ENCODE measurements around the gene CMSS1. TPM values are rescaled to one million over a fixed set of nuclear protein-coding genes. Genes with fewer than 3 reads are reported as not detected.

CMSS1 gene
- total RNA-seq, 1 experiment from 2014 or later = 64.1 TPM

DNA sequence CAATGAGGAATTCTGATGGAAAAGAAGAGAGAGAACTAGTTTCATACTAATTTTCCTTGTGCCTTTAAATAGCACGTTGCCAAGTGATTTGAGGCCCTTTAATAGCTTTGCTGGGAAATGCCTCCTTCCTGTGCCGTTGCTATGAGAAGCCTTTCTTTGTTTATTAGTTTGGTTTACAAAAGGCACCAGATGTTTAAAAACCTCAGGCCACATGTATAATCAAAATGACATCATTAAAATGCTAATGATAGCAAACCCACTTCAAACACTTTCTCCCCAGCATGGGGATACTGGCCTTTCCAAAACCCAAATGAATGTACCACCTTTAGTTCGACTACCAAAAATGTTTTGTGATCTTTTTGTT is 393.1 kb downstream of the CMSS1 start:
- ATAC-seq (no peak), DNase-seq (ENCODE audit: low read depth, low spot score) (no peak)
- ChIA-PET POLR2A (interaction anchor here (0.6 kb wide), 1 partner anchor 140 kb away, joined by 5 read pairs; no protein-coding TSS in a partner anchor), CTCF (no interaction called here), RAD21 (ENCODE audit: low non-redundant PET in 1 of 2, low total read pairs in 2 of 2, uncharacterized antibody in 2 of 2, unreplicated experiment in 2 of 2) (no interaction called here)
- Histone ChIP-seq H4K20me1 (ENCODE audit: insufficient read depth) (no peaks in the 10 kb centered on the region), H3K4me1 (ENCODE audit: control insufficient read depth in 1 of 2, insufficient read depth in 2 of 2, low read length in 2 of 2) (no peaks in the 10 kb centered on the region), H3K36me3 (ENCODE audit: control insufficient read depth in 1 of 2, insufficient read depth in 2 of 2, low read length in 2 of 2) (no peaks in the 10 kb centered on the region), H3K79me2 (ENCODE audit: insufficient read depth, low read length) (no peaks in the 10 kb centered on the region), H3K27me3 (ENCODE audit: insufficient read depth, low read length) (no peaks in the 10 kb centered on the region), H3K9me3 (ENCODE audit: control insufficient read depth in 1 of 2, insufficient read depth in 1 of 2, low read depth in 1 of 2, low read length in 2 of 2) (no peaks in the 10 kb centered on the region), H3K4me3 (replicated peaks in 1 of 2; ENCODE audit: low read depth in 1 of 2, low read length in 2 of 2) (no peak overlapping the region), H3K27ac (ENCODE audit: low read depth, low read length) (no peak overlapping the region), H3K9ac (ENCODE audit: low read length) (no peak overlapping the region), H2AFZ (ENCODE audit: low read depth, low read length, poor library complexity, severe bottlenecking) (no peak overlapping the region), H3K9me2 (ENCODE audit: insufficient read depth) (no peaks in the 10 kb centered on the region), H3K4me2 (ENCODE audit: low read length) (no peak overlapping the region)
- intact Hi-C loops (cut with micrococcal nuclease) = no loop called here
- no TSS peak for BruUV-seq (replicated peaks)
- no peak for TF ChIP-seq EZH2phosphoT487 (IDR thresholded peaks at IDR 0.05; ENCODE audit: borderline replicate concordance)
- no peak for TF ChIP-seq ELF1 (IDR thresholded peaks at IDR 0.05; ENCODE audit: borderline replicate concordance, low read depth)
- no peak for TF ChIP-seq POLR2A (IDR thresholded peaks at IDR 0.05; ENCODE audit: borderline replicate concordance, extremely low read depth, insufficient read depth, insufficient read length)
- TF ChIP-seq TCF7L2 (IDR thresholded peaks at IDR 0.05; ENCODE audit: borderline replicate concordance, extremely low read depth, insufficient read depth, insufficient read length) = no peak
- TF ChIP-seq YY1 (IDR thresholded peaks at IDR 0.05; ENCODE audit: extremely low read depth, insufficient replicate concordance, low read depth, low read length) = no peak
- TF ChIP-seq, protein P1, sequence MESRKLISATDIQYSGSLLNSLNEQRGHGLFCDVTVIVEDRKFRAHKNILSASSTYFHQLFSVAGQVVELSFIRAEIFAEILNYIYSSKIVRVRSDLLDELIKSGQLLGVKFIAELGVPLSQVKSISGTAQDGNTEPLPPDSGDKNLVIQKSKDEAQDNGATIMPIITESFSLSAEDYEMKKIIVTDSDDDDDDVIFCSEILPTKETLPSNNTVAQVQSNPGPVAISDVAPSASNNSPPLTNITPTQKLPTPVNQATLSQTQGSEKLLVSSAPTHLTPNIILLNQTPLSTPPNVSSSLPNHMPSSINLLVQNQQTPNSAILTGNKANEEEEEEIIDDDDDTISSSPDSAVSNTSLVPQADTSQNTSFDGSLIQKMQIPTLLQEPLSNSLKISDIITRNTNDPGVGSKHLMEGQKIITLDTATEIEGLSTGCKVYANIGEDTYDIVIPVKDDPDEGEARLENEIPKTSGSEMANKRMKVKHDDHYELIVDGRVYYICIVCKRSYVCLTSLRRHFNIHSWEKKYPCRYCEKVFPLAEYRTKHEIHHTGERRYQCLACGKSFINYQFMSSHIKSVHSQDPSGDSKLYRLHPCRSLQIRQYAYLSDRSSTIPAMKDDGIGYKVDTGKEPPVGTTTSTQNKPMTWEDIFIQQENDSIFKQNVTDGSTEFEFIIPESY (IDR thresholded peaks at IDR 0.05; ENCODE audit: extremely low read depth, insufficient replicate concordance, low read length) = no peak
- TF ChIP-seq, protein P2, sequence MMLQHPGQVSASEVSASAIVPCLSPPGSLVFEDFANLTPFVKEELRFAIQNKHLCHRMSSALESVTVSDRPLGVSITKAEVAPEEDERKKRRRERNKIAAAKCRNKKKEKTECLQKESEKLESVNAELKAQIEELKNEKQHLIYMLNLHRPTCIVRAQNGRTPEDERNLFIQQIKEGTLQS (IDR thresholded peaks at IDR 0.05) = no peak
